GM12878 (cell line): ENCODE measurements around the gene KDF1. TPM values are rescaled to one million over a fixed set of nuclear protein-coding genes. Genes with fewer than 3 reads are reported as not detected.

Source experiments
- ATAC-seq: fragments of 200-7000 bp; cut with Tn5 transposase; 3 replicates; pipeline ENCODE4 v1.9.1; 2020; ENCODE audit warnings: mild to moderate bottlenecking, moderate library complexity
- BruUV-seq: library from RNA; stranded (reverse); fragments of 400-500 nt; replicated peaks from 2 replicates; lab custom pipeline; 2021; lab: Mats Ljungman, UMichigan
- CTCF ChIA-PET: fragments of 300-600 bp; sonication (Branson Sonifier 250); formaldehyde crosslinking; extraction: SDS; loops from one replicate; lab custom pipeline; 2021; ENCODE audit warnings: inconsistent platforms; lab: Yijun Ruan, JAX
- POLR2A ChIA-PET: fragments of 350-600 bp; formaldehyde crosslinking; extraction: SDS; loops from one replicate; lab custom pipeline; 2021; ENCODE audit warnings: inconsistent platforms; lab: Charles Lee
- RAD21 ChIA-PET: fragments of 300-600 bp; sonication (Branson Sonifier 250); formaldehyde crosslinking; loops from one replicate; lab custom pipeline; 2023; ENCODE audit warnings: antibody characterized with exemption; ENCODE audit not compliant: unreplicated experiment; lab: Charles Lee
- SMC1A ChIA-PET: fragments of 300-600 bp; sonication (Branson Sonifier 250); formaldehyde crosslinking; loops from one replicate; lab custom pipeline; 2023; ENCODE audit not compliant: unreplicated experiment, uncharacterized antibody; lab: Charles Lee
- DNase-seq: peaks from one replicate; pipeline ENCODE4 v3.0.0-alpha.2; 2011; ENCODE audit warnings: low read depth, low spot score
- FAIRE-seq: peaks from 3 replicates; lab custom pipeline; 2011; peaks lifted over from hg19 to GRCh38; lab: Jason Lieb, UNC
- H2AFZ ChIP-seq: 2 replicates; pipeline ENCODE4 v1.6.0; 2011; ENCODE audit warnings: low read depth, low read length, control low read depth; ENCODE audit not compliant: control insufficient read depth
- H3K27ac ChIP-seq: 2 replicates; pipeline ENCODE4 v1.5.1; 2011; ENCODE audit warnings: control low read depth; ENCODE audit not compliant: control insufficient read depth, insufficient read depth
- H3K27me3 ChIP-seq, 2 experiments: replicated peaks in 1 of 2; 2 replicates each; pipeline versions ENCODE4 v1.6.0 to v1.6.1; 2011; ENCODE audit warnings: low read length in 1 of 2; ENCODE audit not compliant: control insufficient read depth in 2 of 2, insufficient read depth in 2 of 2
- H3K36me3 ChIP-seq, 2 experiments: 2 replicates each; pipeline ENCODE4 v1.5.1; 2011; ENCODE audit warnings: low read length in 1 of 2; ENCODE audit not compliant: control insufficient read depth in 2 of 2, insufficient read depth in 2 of 2
- H3K4me1 ChIP-seq: 2 replicates; pipeline ENCODE4 v1.6.1; 2011; ENCODE audit warnings: mild to moderate bottlenecking, low read length, moderate library complexity, mixed read lengths; ENCODE audit not compliant: control insufficient read depth, insufficient read depth
- H3K4me2 ChIP-seq: 2 replicates; pipeline ENCODE4 v1.6.0; 2011; ENCODE audit warnings: control low read depth; ENCODE audit not compliant: control insufficient read depth, insufficient read depth
- H3K4me3 ChIP-seq: fragments of 200-600 bp; sonication (generic); 2 replicates; pipeline ENCODE4 v1.5.1; 2016
- H3K79me2 ChIP-seq: 2 replicates; pipeline ENCODE4 v1.6.0; 2011; ENCODE audit warnings: low read length; ENCODE audit not compliant: control insufficient read depth, insufficient read depth
- H3K9ac ChIP-seq: 2 replicates; pipeline ENCODE4 v1.8.0; 2011; ENCODE audit warnings: low read length, control low read depth, mixed read lengths; ENCODE audit not compliant: control insufficient read depth, insufficient read depth
- H3K9me3 ChIP-seq: replicated peaks from 3 replicates; pipeline ENCODE4 v1.5.1; 2011; ENCODE audit warnings: mild to moderate bottlenecking, low read length; ENCODE audit not compliant: control insufficient read depth, insufficient read depth
- H4K20me1 ChIP-seq: 2 replicates; pipeline ENCODE4 v1.6.0; 2011; ENCODE audit not compliant: control insufficient read depth, insufficient read depth
- CBX3 ChIP-seq: fragments of 200-600 bp; sonication (generic); IDR thresholded peaks from 2 replicates; pipeline ENCODE4 v1.6.1; 2016; ENCODE audit warnings: low read depth, borderline replicate concordance
- CBX5 ChIP-seq: sonication (generic); IDR thresholded peaks from 2 replicates; pipeline ENCODE4 v1.6.1; 2016; ENCODE audit warnings: low read depth, moderate library complexity, mild to moderate bottlenecking, inconsistent platforms
- KAT2A ChIP-seq: conservative IDR thresholded peaks from 2 replicates; pipeline ENCODE4 v1.6.1; 2011; ENCODE audit warnings: low read depth, low read length; ENCODE audit not compliant: control insufficient read depth
- MTA3 ChIP-seq: IDR thresholded peaks from 2 replicates; pipeline ENCODE4 v1.6.1; 2012; ENCODE audit warnings: low read length, inconsistent platforms, borderline replicate concordance
- PAX5 ChIP-seq: IDR thresholded peaks from 2 replicates; pipeline ENCODE4 v1.6.1; 2011; ENCODE audit warnings: low read depth, low read length, borderline replicate concordance
- RELA ChIP-seq: fragments of 450-650 bp; IDR thresholded peaks from 2 replicates; pipeline ENCODE4 v1.8.0; 2014; ENCODE audit warnings: borderline replicate concordance; ENCODE audit not compliant: partially characterized antibody
- SMAD5 ChIP-seq: IDR thresholded peaks from 2 replicates; pipeline ENCODE4 v1.6.1; 2016; ENCODE audit warnings: antibody characterized with exemption, low read depth
- WGBS: methylation state at CpG from one replicate; pipeline ENCODE4 v1.1.6; 2016; ENCODE audit warnings: low lambda C conversion rate; ENCODE audit not compliant: insufficient replicate concordance, insufficient coverage; ENCODE audit errors: missing lambda C conversion rate; 5-methylcytosine and 5-hydroxymethylcytosine counted together
- in situ Hi-C: fragments of 300-500 bp; cut with MboI; formaldehyde crosslinking; loops from 9 replicates; pipeline ENCODE4 v1.14.3; 2018; ENCODE audit warnings: mixed read lengths
- intact Hi-C: fragments of 100-400 bp; cut with micrococcal nuclease; formaldehyde crosslinking; loops from one replicate; pipeline ENCODE4 v1.14.2; 2022; ENCODE audit not compliant: unreplicated experiment
- polyA plus RNA-seq, 11 experiments: library from polyadenylated mRNA; depleted of rRNA in 4 of 11; unstranded in 6 of 11; stranded (reverse) in 5 of 11; fragments of >200 nt; fragmentation: Nextera tagmentation in 4 of 11; fragmentation: Illumina TruSeq in 1 of 11; extraction: Ambion mirVana in 4 of 11; extraction: Trizol in 1 of 11; gene quantifications; 1 replicate in 1 of 11; 2 replicates in 10 of 11; pipeline versions ENCODE4 v1.2.1 to v1.2.3, GENCODE V29; 2011 to 2016; ENCODE audit warnings: inconsistent platforms in 2 of 11, missing spikeins in 2 of 11, low read depth in 1 of 11
- total RNA-seq, 4 experiments: library from RNA; depleted of rRNA in 3 of 4; stranded (reverse); fragments of >200 nt in 3 of 4; fragmentation: Illumina TruSeq in 1 of 4; extraction: Trizol in 1 of 4; gene quantifications; 2 replicates each; pipeline versions ENCODE4 v1.2.1 to v1.2.3, GENCODE V29; 2013 to 2021
- TF ChIP-seq, protein P1 (sequence below): fragments of 450-650 bp; conservative IDR thresholded peaks from 2 replicates; pipeline ENCODE4 v1.6.1; 2017; ENCODE audit warnings: mild to moderate bottlenecking, moderate library complexity

The KDF1 gene
- total and polyA plus RNA-seq, 10 of the 15 experiments (the other 5 are each of a cell fraction or from before 2014, with no cell fraction given) = 0.03 to 0.13 (median 0.04) TPM; not detected in 7

DNA sequence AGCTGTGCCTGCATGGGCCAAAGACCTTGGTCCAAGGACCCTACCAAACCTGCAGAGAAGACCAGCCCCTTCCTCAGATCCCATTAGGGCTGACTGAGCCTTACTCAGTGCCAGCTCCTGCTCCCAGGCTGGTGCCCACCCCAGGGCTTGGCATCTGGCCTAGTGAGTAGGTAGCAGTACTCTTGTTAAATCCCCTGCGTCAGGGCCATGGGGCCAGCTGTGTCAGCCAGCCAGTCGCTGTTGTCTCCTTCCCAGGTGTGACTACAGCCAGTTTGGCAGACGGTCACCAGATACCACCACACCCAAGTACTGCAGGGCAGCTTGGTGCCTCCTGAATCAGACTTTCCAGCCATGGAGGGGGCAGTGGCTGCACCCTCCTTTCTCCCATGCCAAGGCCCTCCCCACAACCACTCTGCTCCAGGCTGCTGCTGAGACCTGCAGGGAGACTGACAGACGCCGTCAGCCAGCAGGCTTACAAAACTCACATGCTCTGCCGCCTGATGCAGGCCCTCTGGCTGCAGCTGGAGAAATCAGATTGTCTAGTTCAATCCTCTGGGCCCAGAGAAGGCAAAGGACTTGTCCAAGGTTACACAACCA lies 49.4 kb upstream of the KDF1 start:
- Histone ChIP-seq H4K20me1 (no peaks in the 10 kb centered on the region), H3K79me2 (no peaks in the 10 kb centered on the region), H3K9ac (no peak overlapping the region), H3K4me1 (no peaks in the 10 kb centered on the region), H3K4me3 (no peak overlapping the region)
- intact Hi-C loops (no loop called here), in situ Hi-C loops (no loop called here)
- WGBS = 26% methylated on average over 6 of the region's 6 CpGs
- CTCF ChIA-PET = interaction anchor here (3.9 kb wide), 1 partner anchor 13 kb away, joined by 31 read pairs; no protein-coding TSS in a partner anchor
- TF ChIP-seq MTA3 = no peak
- TF ChIP-seq, protein P1, sequence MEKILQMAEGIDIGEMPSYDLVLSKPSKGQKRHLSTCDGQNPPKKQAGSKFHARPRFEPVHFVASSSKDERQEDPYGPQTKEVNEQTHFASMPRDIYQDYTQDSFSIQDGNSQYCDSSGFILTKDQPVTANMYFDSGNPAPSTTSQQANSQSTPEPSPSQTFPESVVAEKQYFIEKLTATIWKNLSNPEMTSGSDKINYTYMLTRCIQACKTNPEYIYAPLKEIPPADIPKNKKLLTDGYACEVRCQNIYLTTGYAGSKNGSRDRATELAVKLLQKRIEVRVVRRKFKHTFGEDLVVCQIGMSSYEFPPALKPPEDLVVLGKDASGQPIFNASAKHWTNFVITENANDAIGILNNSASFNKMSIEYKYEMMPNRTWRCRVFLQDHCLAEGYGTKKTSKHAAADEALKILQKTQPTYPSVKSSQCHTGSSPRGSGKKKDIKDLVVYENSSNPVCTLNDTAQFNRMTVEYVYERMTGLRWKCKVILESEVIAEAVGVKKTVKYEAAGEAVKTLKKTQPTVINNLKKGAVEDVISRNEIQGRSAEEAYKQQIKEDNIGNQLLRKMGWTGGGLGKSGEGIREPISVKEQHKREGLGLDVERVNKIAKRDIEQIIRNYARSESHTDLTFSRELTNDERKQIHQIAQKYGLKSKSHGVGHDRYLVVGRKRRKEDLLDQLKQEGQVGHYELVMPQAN = no peak
- TF ChIP-seq RELA = no peak
- no peak for TF ChIP-seq CBX5
- TF ChIP-seq CBX3 = no peak
- TF ChIP-seq KAT2A = no peak
- no peak for TF ChIP-seq SMAD5
- no peak for TF ChIP-seq PAX5
- TF ChIP-seq, all 136 proteins: peak for 0
- Histone ChIP-seq H3K9me3 (no peaks in the 10 kb centered on the region), H3K27me3 (peaks cover 3 to 5% of the 10 kb centered on the region in 2 experiments; a peak in 3 of 4 replicates), H3K27ac (no peak overlapping the region), H3K36me3 (no peaks in the 10 kb centered on the region), H2AFZ (no peak overlapping the region), H3K4me2 (no peak overlapping the region)
- no peak for DNase-seq
- no peak for FAIRE-seq
- ChIA-PET RAD21 (no interaction called here), POLR2A (interaction anchor here (0.5 kb wide), 1 partner anchor 42 kb away, joined by 3 read pairs; no protein-coding TSS in a partner anchor), SMC1A (interaction anchor here (0.7 kb wide), 1 partner anchor 36 kb away, joined by 3 read pairs; no protein-coding TSS in a partner anchor)
- no peak for ATAC-seq
- BruUV-seq = no TSS peak
